Heart left ventricle (tissue), 16 donors: ENCODE data around the gene GRK5. TPM values are rescaled to one million over a fixed set of nuclear protein-coding genes. Genes with fewer than 3 reads are reported as not detected.
A peak's percentile ranks its signal among the peaks of the same experiment; 100 is the strongest.

Source experiments
- ATAC-seq, 4 donors: fragments of 200-7000 bp; cut with Tn5 transposase; one replicate each; pipeline ENCODE4 v1.9.1; 2020 to 2022; ENCODE audit warnings: moderate library complexity in 4 of 4, mild to moderate bottlenecking in 3 of 4, moderate number of reproducible peaks in 1 of 4
- DNase-seq, 5 donors: peaks; one replicate each; pipeline ENCODE4 v3.0.0-alpha.2; 2020
- H3K27ac ChIP-seq, 12 donors: fragments of 200-600 bp; sonication (generic) in 4 of 12; one replicate each; pipeline versions ENCODE4 v1.5.0 to v1.8.0; 2016 to 2022; ENCODE audit warnings: mild to moderate bottlenecking in 2 of 12
- H3K27me3 ChIP-seq, 9 donors: fragments of 200-600 bp; sonication (generic) in 2 of 9; one replicate each; pipeline versions ENCODE4 v1.5.1 to v1.8.0; 2016 to 2022; ENCODE audit warnings: mild to moderate bottlenecking in 3 of 9
- H3K36me3 ChIP-seq, 9 donors: fragments of 200-600 bp; sonication (generic) in 2 of 9; one replicate each; pipeline versions ENCODE4 v1.5.0 to v1.8.0; 2018 to 2022; ENCODE audit warnings: mild to moderate bottlenecking in 2 of 9
- H3K4me1 ChIP-seq, 12 donors: fragments of 200-600 bp; sonication (generic) in 4 of 12; one replicate each; pipeline versions ENCODE4 v1.5.0 to v1.8.0; 2016 to 2022; ENCODE audit warnings: mild to moderate bottlenecking in 3 of 12
- H3K4me3 ChIP-seq, 12 donors: fragments of 200-600 bp; sonication (generic) in 4 of 12; one replicate each; pipeline versions ENCODE4 v1.5.0 to v1.8.0; 2017 to 2022; ENCODE audit warnings: mild to moderate bottlenecking in 9 of 12, moderate library complexity in 4 of 12
- H3K9me3 ChIP-seq, 12 donors: fragments of 200-600 bp; sonication (generic) in 4 of 12; one replicate each; pipeline versions ENCODE4 v1.5.0 to v1.8.0; 2016 to 2022; ENCODE audit warnings: mild to moderate bottlenecking in 1 of 12
- POLR2A ChIP-seq, 2 donors: fragments of 450-650 bp; IDR thresholded peaks; one replicate each; pipeline ENCODE4 v1.6.1; 2017; ENCODE audit warnings: antibody characterized with exemption in 2 of 2, mild to moderate bottlenecking in 2 of 2, moderate library complexity in 2 of 2
- WGBS, 4 donors: extraction: QIAGEN DNeasy Blood & Tissue Kit in 2 of 4; methylation state at CpG; one replicate each; pipeline versions ENCODE4 v1.1.5 to v1.1.7; 2013 to 2018; 5-methylcytosine and 5-hydroxymethylcytosine counted together
- intact Hi-C, 10 donors: fragments of 100-400 bp; cut with DNase I; formaldehyde crosslinking; loops; one replicate each; pipeline versions ENCODE4 v1.11.1 to v1.14.2; 2022
- polyA plus RNA-seq, 2 donors: library from polyadenylated mRNA; stranded (reverse); fragments of 200-250 nt; gene quantifications; one replicate each; pipeline ENCODE4 v1.2.3, GENCODE V29; 2013
- total RNA-seq, 9 donors: library from RNA; depleted of rRNA in 2 of 9; stranded (reverse); fragments of >200 nt in 2 of 9; fragmentation: NEBNext Ultra II Directional in 3 of 9; extraction: Animal tissue kit (Norgen Biotek cat#: 25700) in 3 of 9; gene quantifications; one replicate each; pipeline versions ENCODE4 v1.1.0 to v1.2.4, GENCODE V29; 2016 to 2023
- TF ChIP-seq, protein P1 (sequence below), 12 donors: fragments of 200-600 bp; sonication (generic) in 4 of 12; IDR thresholded peaks; one replicate each; pipeline versions ENCODE4 v1.5.0 to v1.8.0; 2018 to 2022; ENCODE audit warnings: antibody characterized with exemption in 12 of 12, mild to moderate bottlenecking in 5 of 12
- donor health status: ischemic (EF 13 %, LVEDD 7.1; RV severe dilation, severe dysfunction).
- donor health status: healthy with polysubstance abuse.
- donor health status: DM: no; HTN: yes; CAD: no.
- donor health status: DM: no; HTN: no; CAD: no.
- donor health status: ischemic (EF 25% LVEDD 6.9; RV normal size, moderate dysfunction).
- donor health status: ischemic (EF 25% LVEDD 5.7; RV mildly dilated, moderate dysfunction).
- donor health status: healthy.
- donor health status: DM: yes; HTN: yes; CAD: no.
- donor health status: ischemic (EF 35%, LVEDD 5.7; RV mildly dilated, moderate dysfunction).
- donor health status: nonischemic (EF 11% LVEDD 7.7; RV severe dilation, severe dysfunction).
- donor health status: DM: yes; HTN: yes; CAD: no.
- donor health status: PGD.
- donor health status: ischemic (EF 29% LVEDD 5.4; RV normal size, mild dysfunction).
- donor health status: nonischemic (EF 23%, LVEDD 6.1; RV moderate dilation, normal function).

Gene GRK5
- total and polyA plus RNA-seq, 11 donors, result 13.1 to 58.0 (median 30.2) TPM

DNA sequence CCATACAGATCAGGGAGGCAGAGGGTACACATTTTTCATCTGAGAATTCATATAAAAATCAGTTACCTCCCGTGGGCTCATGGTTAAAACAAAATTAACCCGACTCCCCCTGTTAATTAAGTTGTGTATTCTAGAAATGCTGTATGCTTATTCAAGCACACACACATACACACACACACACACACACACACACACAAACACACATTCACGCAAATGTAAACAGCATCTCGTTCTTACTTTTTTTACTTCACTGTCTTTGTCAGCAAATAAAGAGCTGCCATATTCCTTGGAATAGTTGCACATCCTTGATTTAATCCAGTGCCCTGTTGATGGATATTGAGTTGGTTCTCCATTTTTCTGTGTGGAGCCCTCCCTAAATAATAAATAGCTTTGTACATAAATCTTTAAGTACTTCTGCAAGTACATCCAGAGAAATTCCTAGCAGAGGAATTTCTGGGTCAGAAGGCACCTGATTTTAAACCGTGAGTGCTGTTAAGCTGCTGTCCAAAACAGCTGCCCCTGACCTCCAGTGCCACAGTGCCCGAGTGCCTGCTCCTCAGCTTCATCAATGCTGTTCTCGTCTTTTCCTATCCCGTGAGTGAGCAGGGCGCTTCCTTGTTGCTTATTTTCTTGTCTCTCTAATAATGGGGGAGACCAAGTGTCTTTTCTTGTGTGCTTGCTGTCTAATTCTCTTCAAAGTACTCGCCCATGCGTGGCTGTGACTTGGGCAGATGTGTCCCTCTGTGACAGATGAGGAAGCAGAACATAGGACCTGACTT, 217.9 kb downstream of the GRK5 start:
- TF ChIP-seq, protein P1, sequence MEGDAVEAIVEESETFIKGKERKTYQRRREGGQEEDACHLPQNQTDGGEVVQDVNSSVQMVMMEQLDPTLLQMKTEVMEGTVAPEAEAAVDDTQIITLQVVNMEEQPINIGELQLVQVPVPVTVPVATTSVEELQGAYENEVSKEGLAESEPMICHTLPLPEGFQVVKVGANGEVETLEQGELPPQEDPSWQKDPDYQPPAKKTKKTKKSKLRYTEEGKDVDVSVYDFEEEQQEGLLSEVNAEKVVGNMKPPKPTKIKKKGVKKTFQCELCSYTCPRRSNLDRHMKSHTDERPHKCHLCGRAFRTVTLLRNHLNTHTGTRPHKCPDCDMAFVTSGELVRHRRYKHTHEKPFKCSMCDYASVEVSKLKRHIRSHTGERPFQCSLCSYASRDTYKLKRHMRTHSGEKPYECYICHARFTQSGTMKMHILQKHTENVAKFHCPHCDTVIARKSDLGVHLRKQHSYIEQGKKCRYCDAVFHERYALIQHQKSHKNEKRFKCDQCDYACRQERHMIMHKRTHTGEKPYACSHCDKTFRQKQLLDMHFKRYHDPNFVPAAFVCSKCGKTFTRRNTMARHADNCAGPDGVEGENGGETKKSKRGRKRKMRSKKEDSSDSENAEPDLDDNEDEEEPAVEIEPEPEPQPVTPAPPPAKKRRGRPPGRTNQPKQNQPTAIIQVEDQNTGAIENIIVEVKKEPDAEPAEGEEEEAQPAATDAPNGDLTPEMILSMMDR (IDR thresholded peaks at IDR 0.05), result no peak
- TF ChIP-seq POLR2A (IDR thresholded peaks at IDR 0.05), result no peak
- intact Hi-C loops, result no loop called here
- Histone ChIP-seq H3K9me3 (no peaks in the 10 kb centered on the region), H3K4me3 (no peak overlapping the region), H3K4me1 (peaks cover 0 to 28% (median 17%) of the 10 kb centered on the region in 12 donors), H3K27me3 (no peaks in the 10 kb centered on the region), H3K36me3 (peaks cover 0 to 72% (median 49%) of the 10 kb centered on the region in 9 donors), H3K27ac (no peak overlapping the region)
- ATAC-seq (no peak), DNase-seq (no peak)
- 81 to 85% (median 82%) methylated on average over 11 of the region's 11 CpGs for WGBS, 4 donors

GRCh38 chr10:119425881-119426170, 218.5 kb downstream of the GRK5 start:
- no peaks in the 10 kb centered on the region for H3K27me3 ChIP-seq
- 87 to 91% (median 90%) methylated on average over 8 to 9 of the region's 9 CpGs for WGBS, 4 donors

GRCh38 chr10:119426699-119427098, 219.3 kb downstream of the GRK5 start:
- WGBS, 4 donors, result 95 to 97% (median 97%) methylated on average over 5 of the region's 5 CpGs
- no peak for TF ChIP-seq POLR2A (IDR thresholded peaks at IDR 0.05)
- TF ChIP-seq, protein P1 (IDR thresholded peaks at IDR 0.05), result no peak
- intact Hi-C loops, result no loop called here
- DNase-seq (peak in 2 of 5 donors; percentile 1), ATAC-seq (no peak)
- peaks cover 0 to 14% (median 6%) of the 10 kb centered on the region in 12 donors for H3K4me1 ChIP-seq
- no peak overlapping the region for H3K27ac ChIP-seq
- no peaks in the 10 kb centered on the region for H3K9me3 ChIP-seq
- no peaks in the 10 kb centered on the region for H3K27me3 ChIP-seq
- peaks cover 0 to 87% (median 61%) of the 10 kb centered on the region in 9 donors for H3K36me3 ChIP-seq
- H3K4me3 ChIP-seq, result no peak overlapping the region

More at GRCh38 chr10:119425881-119426170, 218.5 kb downstream of the GRK5 start:
- H3K27ac ChIP-seq, result no peak overlapping the region
- peaks cover 0 to 78% (median 54%) of the 10 kb centered on the region in 9 donors for H3K36me3 ChIP-seq
- no peak overlapping the region for H3K4me3 ChIP-seq
- ATAC-seq (no peak), DNase-seq (peak in 2 of 5 donors; percentile 17 to 63)
- peaks cover 0 to 23% (median 15%) of the 10 kb centered on the region in 12 donors for H3K4me1 ChIP-seq
- intact Hi-C loops, result no loop called here
- H3K9me3 ChIP-seq, result no peaks in the 10 kb centered on the region
- TF ChIP-seq POLR2A (IDR thresholded peaks at IDR 0.05), result no peak

GRCh38 chr10:119427263-119427864, 220.0 kb downstream of the GRK5 start:
- DNase-seq (peak in 2 of 5 donors; percentile 2 to 4), ATAC-seq (no peak)
- Histone ChIP-seq H3K9me3 (no peaks in the 10 kb centered on the region), H3K36me3 (peaks cover 0 to 93% (median 67%) of the 10 kb centered on the region in 9 donors), H3K4me1 (peaks cover 0 to 8% (median 0%) of the 10 kb centered on the region in 12 donors), H3K27me3 (no peaks in the 10 kb centered on the region), H3K27ac (no peak overlapping the region), H3K4me3 (no peak overlapping the region)
- TF ChIP-seq, protein P1 (IDR thresholded peaks at IDR 0.05), result no peak
- TF ChIP-seq POLR2A (IDR thresholded peaks at IDR 0.05), result no peak
- intact Hi-C loops, result no loop called here
- 75 to 99% (median 94%) methylated on average over 8 of the region's 8 CpGs for WGBS, 4 donors
